Myocyte (in vitro differentiated cells): Measurements from ENCODE around the gene ZNF579. TPM values are rescaled to one million over a fixed set of nuclear protein-coding genes. Genes with fewer than 3 reads are reported as not detected.
"Not testable (repeated sequence)": the region's sequence is repeated elsewhere in the genome, so short reads cannot be mapped to it uniquely, and the experiment has no call there.

ENCODE experiments used
- DNase-seq: peaks from one replicate; pipeline ENCODE4 v3.0.0-alpha.2; 2012; ENCODE audit warnings: low read depth
- total RNA-seq: library from RNA; depleted of rRNA; stranded (reverse); fragments of >200 nt; gene quantifications from 2 replicates; pipeline ENCODE4 v1.2.3, GENCODE V29; 2014

Gene ZNF579
- total RNA-seq, 1 donor from 2014 or later, result 13.3 TPM

- not testable (repeated sequence) for DNase-seq
These were observed 6.7 kb downstream of the ZNF579 start for GRCh38 chr19:55573929-55574328.

- not testable (repeated sequence) for DNase-seq
These were observed 11.2 kb downstream of the ZNF579 start for GRCh38 chr19:55569477-55569876.

- no peak for DNase-seq
These were observed 12.8 kb downstream of the ZNF579 start for GRCh38 chr19:55567708-55568328.

GRCh38 chr19:55566823-55567222 is 13.8 kb downstream of the ZNF579 start:
- no peak for DNase-seq

- DNase-seq, result peak; percentile 49
These were observed 17.4 kb downstream of the ZNF579 start for GRCh38 chr19:55563261-55563690.

- no peak for DNase-seq
These were observed 21.0 kb downstream of the ZNF579 start for GRCh38 chr19:55559684-55560083.

- no peak for DNase-seq
These were observed 25.9 kb downstream of the ZNF579 start for GRCh38 chr19:55554741-55555152.

- no peak for DNase-seq
These were observed 26.3 kb downstream of the ZNF579 start for GRCh38 chr19:55554302-55554701.

- no peak for DNase-seq
These were observed 27.1 kb downstream of the ZNF579 start for GRCh38 chr19:55553217-55554182.

- peak; percentile 54 for DNase-seq
These were observed 28.0 kb downstream of the ZNF579 start for GRCh38 chr19:55552620-55553019.

GRCh38 chr19:55552206-55552605 is 28.4 kb downstream of the ZNF579 start:
- no peak for DNase-seq

- no peak for DNase-seq
These were observed 30.4 kb downstream of the ZNF579 start for GRCh38 chr19:55550321-55550650.

GRCh38 chr19:55549500-55550320 is 30.9 kb downstream of the ZNF579 start:
- DNase-seq, result peak; percentile 81

GRCh38 chr19:55546822-55547614 is 33.6 kb downstream of the ZNF579 start:
- DNase-seq, result peak; percentile 61

- peak; percentile 61 for DNase-seq
These were observed 34.6 kb downstream of the ZNF579 start for GRCh38 chr19:55546011-55546410.

GRCh38 chr19:55545443-55545842 is 35.2 kb downstream of the ZNF579 start, which contains the start of gene SBK3:
Gene SBK3 (minus strand): TSS chr19:55545543. CDS start chr19:55545543, 0 bp downstream.
- no peak for DNase-seq

- DNase-seq, result peak; percentile 58
These were observed 35.7 kb downstream of the ZNF579 start for GRCh38 chr19:55544776-55545439.

- DNase-seq, result no peak
These were observed 36.6 kb downstream of the ZNF579 start for GRCh38 chr19:55544014-55544413.

GRCh38 chr19:55543567-55543966 is 37.1 kb downstream of the ZNF579 start:
- DNase-seq, result no peak

GRCh38 chr19:55542292-55542855 is 38.3 kb downstream of the ZNF579 start:
- DNase-seq, result no peak
